Tibial nerve (tissue), 4 donors: ENCODE results near the gene ARHGEF4. TPM values are rescaled to one million over a fixed set of nuclear protein-coding genes. Genes with fewer than 3 reads are reported as not detected.
"Not testable (repeated sequence)": the region's sequence is repeated elsewhere in the genome, so short reads cannot be mapped to it uniquely, and the experiment has no call there.

ENCODE experiments used
- DNase-seq, 2 donors: peaks; one replicate each; pipeline ENCODE4 v3.0.0-alpha.2; 2019; ENCODE audit warnings: low spot score in 2 of 2
- H3K27ac ChIP-seq, 4 donors: fragments of 200-600 bp; sonication (generic) in 3 of 4; one replicate each; pipeline ENCODE4 v1.5.1; 2017 to 2019; ENCODE audit warnings: mild to moderate bottlenecking in 1 of 4
- H3K27me3 ChIP-seq, 2 donors: fragments of 200-600 bp; sonication (generic) in 1 of 2; one replicate each; pipeline versions ENCODE4 v1.5.1 to v1.6.0; 2017 to 2019
- H3K36me3 ChIP-seq, 3 donors: fragments of 200-600 bp; sonication (generic); one replicate each; pipeline ENCODE4 v1.5.1; 2018 to 2019
- H3K4me1 ChIP-seq, 4 donors: fragments of 200-600 bp; sonication (generic) in 3 of 4; one replicate each; pipeline ENCODE4 v1.5.1; 2017 to 2019
- H3K4me3 ChIP-seq, 4 donors: fragments of 200-600 bp; sonication (generic) in 3 of 4; one replicate each; pipeline ENCODE4 v1.5.1; 2017 to 2019; ENCODE audit warnings: mild to moderate bottlenecking in 1 of 4, moderate library complexity in 1 of 4
- H3K9me3 ChIP-seq, 4 donors: fragments of 200-600 bp; sonication (generic) in 3 of 4; one replicate each; pipeline ENCODE4 v1.5.1; 2017 to 2019
- CTCF ChIP-seq, 5 experiments: fragments of 200-600 bp in 3 of 5; fragments of 450-650 bp in 2 of 5; sonication (generic) in 3 of 5; IDR thresholded peaks; one replicate each; pipeline ENCODE4 v1.5.1; 2016 to 2019; ENCODE audit warnings: antibody characterized with exemption in 5 of 5, mild to moderate bottlenecking in 3 of 5, moderate library complexity in 2 of 5
- EP300 ChIP-seq, 2 donors: sonication (generic); formaldehyde crosslinking; IDR thresholded peaks; one replicate each; pipeline ENCODE4 v1.6.1; 2017; ENCODE audit warnings: antibody characterized with exemption in 2 of 2, mild to moderate bottlenecking in 1 of 2
- POLR2A ChIP-seq, 2 donors: fragments of 450-650 bp; IDR thresholded peaks; one replicate each; pipeline ENCODE4 v1.6.1; 2017; ENCODE audit warnings: antibody characterized with exemption in 2 of 2, mild to moderate bottlenecking in 2 of 2, moderate library complexity in 2 of 2
- WGBS, 2 donors: methylation state at CpG; one replicate each; pipeline ENCODE4 v1.1.5; 2018; 5-methylcytosine and 5-hydroxymethylcytosine counted together
- total RNA-seq, 4 donors: library from RNA; depleted of rRNA; stranded (reverse); fragments of >200 nt; gene quantifications; one replicate each; pipeline ENCODE4 v1.1.0, GENCODE V29; 2016

Gene ARHGEF4
- total RNA-seq, 4 donors from 2014 or later, result 16.3 to 50.7 (median 23.3) TPM

- H3K27ac ChIP-seq, result no peak overlapping the region
- no peaks in the 10 kb centered on the region for H3K36me3 ChIP-seq
- H3K27me3 ChIP-seq, result no peaks in the 10 kb centered on the region
- no peaks in the 10 kb centered on the region for H3K4me1 ChIP-seq
- no peak for TF ChIP-seq POLR2A (IDR thresholded peaks at IDR 0.05)
- TF ChIP-seq CTCF (IDR thresholded peaks at IDR 0.05), result no peak
- TF ChIP-seq EP300 (IDR thresholded peaks at IDR 0.05), result no peak
- no peaks in the 10 kb centered on the region for H3K9me3 ChIP-seq
- 77 to 79% methylated on average over 7 of the region's 7 CpGs for WGBS, 2 donors
- no peak overlapping the region for H3K4me3 ChIP-seq
- DNase-seq, result no peak
These were observed 57.7 kb downstream of the ARHGEF4 start for GRCh38 chr2:130894326-130894942.

GRCh38 chr2:130896813-130897212 lies 60.1 kb downstream of the ARHGEF4 start:
- H3K4me3 ChIP-seq, result no peak overlapping the region
- no peaks in the 10 kb centered on the region for H3K27me3 ChIP-seq
- no peak overlapping the region for H3K27ac ChIP-seq
- WGBS, 2 donors, result 78 to 85% methylated on average over 7 of the region's 7 CpGs
- no peak for DNase-seq
- no peak for TF ChIP-seq CTCF (IDR thresholded peaks at IDR 0.05)
- no peak for TF ChIP-seq POLR2A (IDR thresholded peaks at IDR 0.05)
- TF ChIP-seq EP300 (IDR thresholded peaks at IDR 0.05), result no peak
- H3K9me3 ChIP-seq, result no peaks in the 10 kb centered on the region
- H3K36me3 ChIP-seq, result no peaks in the 10 kb centered on the region
- H3K4me1 ChIP-seq, result no peaks in the 10 kb centered on the region

DNA sequence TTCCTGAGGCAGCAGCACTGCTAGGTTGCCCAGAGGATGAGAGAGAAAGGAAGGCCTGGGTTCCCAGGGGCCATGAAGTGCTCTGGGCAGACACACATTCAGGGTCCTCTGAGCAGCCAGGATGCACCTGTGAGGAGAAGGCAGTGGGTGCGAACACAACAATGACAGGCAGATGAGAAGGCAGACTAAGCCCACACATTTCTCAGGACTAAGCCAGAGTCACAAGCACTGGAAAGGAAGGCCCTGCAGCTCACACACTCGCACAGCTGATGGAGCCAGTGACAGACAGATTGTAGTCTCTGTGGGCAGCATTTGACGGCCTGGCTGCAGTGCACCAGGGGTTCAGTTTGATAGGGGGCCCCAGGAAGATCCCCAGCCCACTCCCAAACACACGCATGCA lies 61.8 kb downstream of the ARHGEF4 start:
- no peaks in the 10 kb centered on the region for H3K9me3 ChIP-seq
- TF ChIP-seq CTCF (IDR thresholded peaks at IDR 0.05) (no peak), EP300 (IDR thresholded peaks at IDR 0.05) (no peak), POLR2A (IDR thresholded peaks at IDR 0.05) (no peak)
- WGBS, 2 donors, result 66 to 67% methylated on average over 4 of the region's 4 CpGs
- H3K36me3 ChIP-seq, result no peaks in the 10 kb centered on the region
- H3K27me3 ChIP-seq, result no peaks in the 10 kb centered on the region
- H3K4me1 ChIP-seq, result no peaks in the 10 kb centered on the region
- no peak overlapping the region for H3K27ac ChIP-seq
- H3K4me3 ChIP-seq, result no peak overlapping the region
- DNase-seq, result no peak

DNA sequence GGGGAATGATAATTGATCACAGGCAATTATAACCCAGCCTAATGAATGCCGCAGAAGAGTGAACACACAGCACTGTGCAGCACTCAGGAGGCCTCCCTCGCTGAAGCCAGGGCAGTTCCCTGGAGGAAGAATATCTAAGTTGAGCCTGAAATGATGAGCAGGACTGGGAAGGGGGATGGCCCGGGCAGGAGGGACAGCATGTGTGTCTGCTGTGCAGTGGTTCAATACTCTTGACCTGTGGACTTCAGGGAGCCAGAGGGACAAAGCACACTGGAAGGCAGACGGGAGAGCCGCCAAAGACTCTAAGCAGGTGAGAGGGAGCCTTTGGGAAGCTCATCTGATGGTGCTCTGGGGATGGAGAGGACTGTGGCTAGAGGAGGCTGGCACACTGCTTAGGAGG lies 62.6 kb downstream of the ARHGEF4 start:
- no peaks in the 10 kb centered on the region for H3K36me3 ChIP-seq

GRCh38 chr2:130901061-130901460 lies 64.3 kb downstream of the ARHGEF4 start:
- DNase-seq, result no peak
- Histone ChIP-seq H3K36me3 (no peaks in the 10 kb centered on the region), H3K27me3 (no peaks in the 10 kb centered on the region), H3K9me3 (peaks cover 0 to 5% (median 0%) of the 10 kb centered on the region in 4 donors), H3K4me3 (no peak overlapping the region), H3K27ac (no peak overlapping the region), H3K4me1 (no peaks in the 10 kb centered on the region)
- WGBS, 2 donors, result 78 to 90% methylated on average over 3 of the region's 3 CpGs
- no peak for TF ChIP-seq POLR2A (IDR thresholded peaks at IDR 0.05)
- TF ChIP-seq EP300 (IDR thresholded peaks at IDR 0.05), result no peak
- no peak for TF ChIP-seq CTCF (IDR thresholded peaks at IDR 0.05)

More for the DNA sequence above, 62.6 kb downstream of the ARHGEF4 start:
- Histone ChIP-seq H3K4me3 (no peak overlapping the region), H3K27ac (no peak overlapping the region), H3K9me3 (no peaks in the 10 kb centered on the region), H3K27me3 (no peaks in the 10 kb centered on the region), H3K4me1 (no peaks in the 10 kb centered on the region)
- no peak for TF ChIP-seq POLR2A (IDR thresholded peaks at IDR 0.05)
- 66 to 73% methylated on average over 5 of the region's 5 CpGs for WGBS, 2 donors
- DNase-seq, result no peak

- H3K4me1 ChIP-seq, DNase-seq, H3K4me3 ChIP-seq, H3K27me3 ChIP-seq, H3K27ac ChIP-seq, H3K36me3 ChIP-seq: not testable (repeated sequence)
- 83 to 89% methylated on average over 9 of the region's 9 CpGs for WGBS, 2 donors
- peaks cover 0 to 11% (median 0%) of the 10 kb centered on the region in 4 donors for H3K9me3 ChIP-seq
These were observed 64.9 kb downstream of the ARHGEF4 start for GRCh38 chr2:130901626-130902025.
